ENCODE data around the gene RSPH6A.
"Not testable (repeated sequence)": the region's sequence is repeated elsewhere in the genome, so short reads cannot be mapped to it uniquely, and the experiment has no call there.

Gene RSPH6A

GRCh38 chr19:45800070-45800553 is 15.0 kb downstream of the RSPH6A start:
- H3K4me3 ChIP-seq (ENCODE audit: low read length, poor library complexity, severe bottlenecking) = no peak overlapping the region
- H3K27me3 ChIP-seq (ENCODE audit: insufficient read depth, low read length, poor library complexity, severe bottlenecking) = no peaks in the 10 kb centered on the region
- no peaks in the 10 kb centered on the region for H4K20me1 ChIP-seq (ENCODE audit: insufficient read depth, low read length, poor library complexity, severe bottlenecking)
- H3K9me2 ChIP-seq (replicated peaks; ENCODE audit: low read depth, low read length) = no peaks in the 10 kb centered on the region
- no peaks in the 10 kb centered on the region for H3K79me2 ChIP-seq (ENCODE audit: insufficient read depth, low read length)
- no peak overlapping the region for H3K9ac ChIP-seq (ENCODE audit: low read depth, low read length, poor library complexity, severe bottlenecking)
- H3K4me2 ChIP-seq (ENCODE audit: low read depth, low read length, poor library complexity, severe bottlenecking) = no peak overlapping the region
- no peaks in the 10 kb centered on the region for H3K9me3 ChIP-seq (ENCODE audit: insufficient read depth, low read depth, low read length)
- no peaks in the 10 kb centered on the region for H3F3A ChIP-seq (ENCODE audit: low read depth)
- H3K36me3 ChIP-seq (ENCODE audit: insufficient read depth, low read length) = no peaks in the 10 kb centered on the region
- H3K4me1 ChIP-seq (ENCODE audit: insufficient read depth, low read length, poor library complexity, severe bottlenecking) = no peaks in the 10 kb centered on the region
- H2AFZ ChIP-seq (ENCODE audit: low read length) = no peak overlapping the region
- TF ChIP-seq CTCF (conservative IDR thresholded peaks at IDR 0.05; ENCODE audit: low read length) (no peak), EZH2phosphoT487 (IDR thresholded peaks at IDR 0.05; ENCODE audit: borderline replicate concordance) (no peak)

- H3F3A ChIP-seq (ENCODE audit: low read depth); H2AFZ ChIP-seq (ENCODE audit: low read length); H3K4me3 ChIP-seq (ENCODE audit: low read length, poor library complexity, severe bottlenecking); H3K9me2 ChIP-seq (replicated peaks; ENCODE audit: low read depth, low read length); H3K27me3 ChIP-seq (ENCODE audit: insufficient read depth, low read length, poor library complexity, severe bottlenecking); H3K4me2 ChIP-seq (ENCODE audit: low read depth, low read length, poor library complexity, severe bottlenecking); H3K36me3 ChIP-seq (ENCODE audit: insufficient read depth, low read length); H3K79me2 ChIP-seq (ENCODE audit: insufficient read depth, low read length); H3K9ac ChIP-seq (ENCODE audit: low read depth, low read length, poor library complexity, severe bottlenecking); H3K4me1 ChIP-seq (ENCODE audit: insufficient read depth, low read length, poor library complexity, severe bottlenecking); H4K20me1 ChIP-seq (ENCODE audit: insufficient read depth, low read length, poor library complexity, severe bottlenecking); H3K9me3 ChIP-seq (ENCODE audit: insufficient read depth, low read depth, low read length): not testable (repeated sequence)
Measured at GRCh38 chr19:45799541-45799940, 15.6 kb downstream of the RSPH6A start.

DNA sequence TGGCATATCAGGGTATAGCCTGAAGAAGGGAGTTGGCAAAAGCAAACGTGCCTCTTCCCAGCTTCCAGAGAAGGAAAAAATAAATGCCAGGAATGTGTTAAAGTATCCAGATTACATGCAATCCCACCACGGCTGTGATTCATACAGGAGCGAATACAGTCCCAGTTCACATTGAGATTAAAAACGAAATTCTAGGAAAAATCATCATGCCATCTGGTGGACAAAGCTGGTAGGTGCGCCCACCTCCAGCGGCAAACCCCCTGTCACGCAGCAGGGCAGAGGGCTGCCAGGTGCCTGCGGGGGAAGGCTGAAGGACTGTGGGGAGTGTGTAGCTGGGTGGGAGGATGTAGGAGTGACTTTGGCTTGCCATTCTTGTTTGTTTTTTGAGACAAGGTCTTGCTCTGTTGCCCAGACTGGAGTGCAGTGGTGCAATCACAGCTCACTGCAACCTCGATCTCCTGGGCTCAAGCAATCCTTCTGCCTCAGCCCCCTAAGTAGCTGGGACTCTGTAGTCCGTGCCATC is 16.1 kb downstream of the RSPH6A start:
- H3K9ac ChIP-seq (ENCODE audit: low read depth, low read length, poor library complexity, severe bottlenecking) = no peak overlapping the region
- TF ChIP-seq EZH2phosphoT487 (IDR thresholded peaks at IDR 0.05; ENCODE audit: borderline replicate concordance) (no peak), CTCF (conservative IDR thresholded peaks at IDR 0.05; ENCODE audit: low read length) (peak; percentile 80)
- no peaks in the 10 kb centered on the region for H4K20me1 ChIP-seq (ENCODE audit: insufficient read depth, low read length, poor library complexity, severe bottlenecking)
- no peak overlapping the region for H3K4me2 ChIP-seq (ENCODE audit: low read depth, low read length, poor library complexity, severe bottlenecking)
- no peaks in the 10 kb centered on the region for H3K9me2 ChIP-seq (replicated peaks; ENCODE audit: low read depth, low read length)
- H3K4me3 ChIP-seq (ENCODE audit: low read length, poor library complexity, severe bottlenecking) = no peak overlapping the region
- no peaks in the 10 kb centered on the region for H3K27me3 ChIP-seq (ENCODE audit: insufficient read depth, low read length, poor library complexity, severe bottlenecking)
- H3K79me2 ChIP-seq (ENCODE audit: insufficient read depth, low read length) = no peaks in the 10 kb centered on the region
- no peak overlapping the region for H2AFZ ChIP-seq (ENCODE audit: low read length)
- no peaks in the 10 kb centered on the region for H3K4me1 ChIP-seq (ENCODE audit: insufficient read depth, low read length, poor library complexity, severe bottlenecking)
- H3K9me3 ChIP-seq (ENCODE audit: insufficient read depth, low read depth, low read length) = no peaks in the 10 kb centered on the region
- no peaks in the 10 kb centered on the region for H3K36me3 ChIP-seq (ENCODE audit: insufficient read depth, low read length)
- no peaks in the 10 kb centered on the region for H3F3A ChIP-seq (ENCODE audit: low read depth)

GRCh38 chr19:45794627-45795026 is 20.5 kb downstream of the RSPH6A start:
- Histone ChIP-seq H3K79me2 (ENCODE audit: insufficient read depth, low read length) (0 out of 2 replicates have a peak, but pooled peaks cover 4% of the 10 kb centered on the region), H3K9me3 (ENCODE audit: insufficient read depth, low read depth, low read length) (no peaks in the 10 kb centered on the region), H3K4me1 (ENCODE audit: insufficient read depth, low read length, poor library complexity, severe bottlenecking) (peaks cover 22% of the 10 kb centered on the region), H3K4me2 (ENCODE audit: low read depth, low read length, poor library complexity, severe bottlenecking) (no peak overlapping the region), H4K20me1 (ENCODE audit: insufficient read depth, low read length, poor library complexity, severe bottlenecking) (peaks cover 16% of the 10 kb centered on the region), H3K4me3 (ENCODE audit: low read length, poor library complexity, severe bottlenecking) (no peak overlapping the region), H3K9ac (ENCODE audit: low read depth, low read length, poor library complexity, severe bottlenecking) (no peak overlapping the region), H3K9me2 (replicated peaks; ENCODE audit: low read depth, low read length) (no peaks in the 10 kb centered on the region), H3K27me3 (ENCODE audit: insufficient read depth, low read length, poor library complexity, severe bottlenecking) (no peaks in the 10 kb centered on the region), H3K36me3 (ENCODE audit: insufficient read depth, low read length) (no peaks in the 10 kb centered on the region), H3F3A (ENCODE audit: low read depth) (0 out of 2 replicates have a peak, but pooled peaks cover 4% of the 10 kb centered on the region), H2AFZ (ENCODE audit: low read length) (no peak overlapping the region)
- TF ChIP-seq CTCF (conservative IDR thresholded peaks at IDR 0.05; ENCODE audit: low read length) (no peak), EZH2phosphoT487 (IDR thresholded peaks at IDR 0.05; ENCODE audit: borderline replicate concordance) (no peak)

Data from Loucy (cell line).